Fibroblast of upper back skin (primary cell): ENCODE data around the gene CWC27.
A peak's percentile ranks its signal among the peaks of the same experiment; 100 is the strongest.
"Not testable (repeated sequence)": the region's sequence is repeated elsewhere in the genome, so short reads cannot be mapped to it uniquely, and the experiment has no call there.

ENCODE experiments used
- DNase-seq: peaks from one replicate; pipeline ENCODE4 v3.0.0-alpha.2; 2013

Gene CWC27

DNA sequence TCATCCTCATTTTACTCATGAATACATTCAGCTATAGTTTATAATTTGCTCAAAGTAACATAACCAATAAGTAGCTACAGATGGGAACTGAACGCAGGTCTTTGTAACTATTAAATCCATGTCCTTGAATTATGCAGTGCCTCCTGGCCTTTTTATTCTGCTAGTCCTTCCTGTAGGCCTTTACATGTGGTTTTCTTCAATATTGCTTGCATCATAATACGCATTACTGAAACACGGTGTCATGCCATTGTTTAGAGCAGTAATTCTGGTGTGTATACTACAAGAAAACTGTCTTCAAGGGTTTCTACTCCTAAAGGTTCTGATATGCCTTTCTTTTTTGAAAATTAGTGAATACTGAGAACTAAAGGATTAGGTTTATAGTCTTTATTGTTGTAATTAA lies 20.7 kb downstream of the CWC27 start:
- peak; percentile 70 for DNase-seq

DNA sequence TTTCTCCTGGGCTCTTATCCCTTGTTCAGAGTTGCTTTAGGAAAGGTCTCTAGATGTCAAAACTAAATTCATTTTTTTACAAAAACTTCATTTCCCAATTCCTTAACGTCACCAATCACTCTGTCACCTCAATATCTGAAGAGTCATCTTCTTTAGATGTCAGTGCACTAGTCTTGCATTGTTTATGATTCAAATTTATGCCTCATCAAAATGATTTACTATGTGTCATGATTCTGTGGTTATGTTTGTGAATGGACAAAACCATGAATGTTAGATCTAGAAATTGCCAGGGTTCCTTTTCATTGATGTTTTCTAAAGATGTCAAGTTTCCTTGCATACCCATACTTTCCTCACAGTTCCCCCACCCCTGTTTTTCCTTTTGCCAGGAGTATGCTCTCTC lies 21.5 kb downstream of the CWC27 start:
- peak; percentile 28 for DNase-seq

DNA sequence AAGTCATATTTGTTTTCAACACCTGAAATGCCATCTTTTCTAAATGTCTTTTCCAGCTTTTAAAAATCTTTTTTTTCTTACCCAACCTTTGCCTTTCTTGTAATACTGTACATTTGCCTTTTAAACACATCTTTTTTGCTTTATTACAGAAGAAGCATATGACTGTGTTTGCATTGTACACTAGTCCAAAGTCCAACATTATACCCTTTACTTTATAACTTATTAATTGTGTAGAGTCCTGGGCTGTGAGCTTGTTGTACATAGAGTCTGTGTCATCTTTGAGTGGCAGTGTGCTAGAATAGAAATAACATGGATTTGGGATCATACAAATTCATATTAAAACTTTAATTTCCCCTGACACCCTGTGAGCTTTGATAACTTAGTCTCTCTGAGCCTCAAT lies 23.7 kb downstream of the CWC27 start:
- no peak for DNase-seq

DNA sequence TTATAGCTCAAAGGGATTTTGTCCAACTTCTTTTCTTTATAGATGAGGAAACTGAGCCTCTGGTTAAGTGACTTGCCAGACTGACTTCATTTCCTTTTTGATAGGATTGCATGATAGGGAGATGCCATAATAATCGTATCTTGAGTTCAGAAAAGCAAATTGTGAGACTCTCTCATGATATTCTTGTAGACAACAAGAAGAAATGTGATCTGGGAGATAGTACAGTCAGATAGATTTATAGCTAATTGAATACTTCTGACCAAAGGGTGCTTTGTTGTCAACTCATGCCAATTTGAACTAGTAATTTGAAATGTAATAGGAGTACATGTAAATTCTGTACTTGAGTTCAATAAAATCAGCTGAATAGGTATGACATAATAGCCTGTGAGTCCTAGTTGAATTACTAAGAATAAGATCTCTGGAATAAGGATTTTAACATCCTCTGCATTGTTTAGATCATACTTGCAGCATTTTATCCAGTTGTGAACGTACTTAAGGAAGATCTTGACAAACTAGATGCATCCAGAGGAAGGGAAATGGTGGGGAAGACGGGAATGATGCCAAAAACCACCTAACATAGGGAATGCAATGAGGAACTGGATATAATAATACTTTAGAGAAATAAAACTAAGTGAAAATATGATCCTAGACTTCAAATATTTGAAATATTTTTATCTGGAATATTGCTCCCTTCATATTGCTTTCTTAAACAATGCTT lies 25.5 kb downstream of the CWC27 start:
- DNase-seq: peak; percentile 17

DNA sequence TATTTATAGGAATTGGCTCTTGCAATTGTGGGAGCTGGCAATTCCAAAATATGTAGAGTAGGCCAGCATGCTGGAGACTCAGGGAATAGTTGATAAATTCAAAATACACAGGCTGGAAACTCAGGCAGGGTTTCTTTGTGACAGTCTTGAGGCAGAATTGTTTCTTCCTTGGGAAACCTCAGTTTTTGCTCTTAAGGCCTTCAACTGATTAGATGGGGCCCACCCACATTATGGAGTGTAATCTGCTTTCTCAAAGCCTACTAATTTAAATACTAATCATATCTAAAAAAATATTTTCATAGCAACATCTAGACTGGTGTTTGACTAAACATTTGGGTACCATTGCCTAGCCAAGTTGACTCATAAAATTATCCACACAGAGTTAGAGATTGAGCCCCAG lies 27.6 kb downstream of the CWC27 start:
- no peak for DNase-seq

DNA sequence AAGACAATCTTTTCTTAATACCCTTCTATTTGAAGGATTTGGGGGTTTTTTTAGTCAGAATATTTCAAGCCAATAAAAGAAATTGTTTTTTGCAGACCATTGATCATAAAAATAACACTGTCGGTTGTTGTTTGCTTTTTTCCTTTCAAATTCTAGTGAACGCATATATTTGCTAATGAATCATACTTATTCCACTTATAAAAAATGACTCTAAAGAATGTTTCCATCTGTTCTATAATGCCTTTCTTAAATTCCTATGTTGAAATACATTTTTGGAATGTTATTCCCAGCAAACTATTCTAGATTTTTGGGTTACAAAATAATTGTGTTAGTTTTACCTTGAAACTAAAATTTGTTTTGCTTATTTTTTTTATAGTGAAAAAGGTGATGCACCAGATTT lies 32.2 kb downstream of the CWC27 start:
- peak; percentile 28 for DNase-seq

DNA sequence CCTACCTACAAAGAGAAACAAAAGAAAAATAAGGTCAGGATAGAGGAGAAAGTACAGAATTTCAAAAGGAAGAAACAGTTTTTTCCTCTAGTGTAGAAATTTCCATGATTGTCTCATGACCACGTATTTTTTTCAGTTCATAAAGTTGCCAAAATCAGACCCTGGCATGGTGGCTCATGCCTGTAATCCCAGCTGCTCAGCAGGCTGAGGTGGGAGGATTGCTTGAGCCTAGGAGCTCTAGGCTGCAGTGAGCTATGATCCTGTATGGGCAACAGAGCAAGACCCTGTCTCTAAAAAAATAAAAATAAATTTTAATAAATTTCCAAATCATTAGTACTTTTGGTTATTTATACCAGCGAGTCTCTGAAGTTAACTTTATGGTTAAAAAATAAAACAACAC lies 37.8 kb downstream of the CWC27 start:
- DNase-seq: no peak

DNA sequence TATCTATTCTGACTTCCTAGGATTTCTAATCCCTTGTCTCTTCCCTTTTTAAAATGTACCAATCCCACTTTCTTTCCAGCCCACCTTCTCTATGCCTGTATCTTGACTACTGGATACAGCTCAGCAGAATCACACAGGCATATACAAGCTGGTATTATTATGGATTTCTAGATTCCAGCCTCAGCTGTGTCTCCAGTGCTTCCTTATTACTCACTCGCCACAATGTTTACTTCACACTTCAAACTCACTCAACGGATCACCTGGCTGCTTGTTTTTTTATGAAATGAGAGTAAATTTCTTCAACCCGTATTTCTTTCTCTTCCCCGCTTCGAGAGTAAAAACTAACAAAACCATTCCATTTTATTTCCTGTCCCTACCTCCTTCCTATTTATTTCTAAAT lies 38.8 kb downstream of the CWC27 start:
- no peak for DNase-seq

DNA sequence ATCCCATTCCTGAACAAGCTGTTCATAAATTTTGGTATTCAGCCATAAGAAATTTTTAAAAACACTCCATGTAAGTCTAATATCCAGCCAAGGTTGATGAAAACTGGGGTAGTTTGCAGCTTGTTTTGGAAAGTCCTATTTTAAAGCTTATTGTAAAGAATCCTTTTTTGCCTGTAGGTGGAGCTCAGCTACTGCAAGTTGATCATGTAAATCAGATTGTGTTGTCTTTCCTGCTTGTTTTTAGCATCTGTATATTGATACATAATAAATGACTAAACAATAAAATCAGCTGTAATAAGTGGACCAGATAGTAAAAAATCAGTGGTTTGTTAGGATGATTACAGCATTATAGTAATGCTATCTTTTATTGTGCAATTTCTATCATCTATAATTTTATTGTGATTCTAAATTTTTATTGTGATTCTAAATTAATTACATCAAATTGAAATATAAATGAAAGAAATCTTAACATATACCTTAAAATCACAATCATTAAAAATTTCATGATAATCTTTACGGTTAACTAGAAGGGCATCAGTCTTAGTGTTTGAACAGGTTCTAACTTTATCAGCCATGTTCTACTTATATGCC lies 42.4 kb downstream of the CWC27 start:
- DNase-seq: peak; percentile 68

DNA sequence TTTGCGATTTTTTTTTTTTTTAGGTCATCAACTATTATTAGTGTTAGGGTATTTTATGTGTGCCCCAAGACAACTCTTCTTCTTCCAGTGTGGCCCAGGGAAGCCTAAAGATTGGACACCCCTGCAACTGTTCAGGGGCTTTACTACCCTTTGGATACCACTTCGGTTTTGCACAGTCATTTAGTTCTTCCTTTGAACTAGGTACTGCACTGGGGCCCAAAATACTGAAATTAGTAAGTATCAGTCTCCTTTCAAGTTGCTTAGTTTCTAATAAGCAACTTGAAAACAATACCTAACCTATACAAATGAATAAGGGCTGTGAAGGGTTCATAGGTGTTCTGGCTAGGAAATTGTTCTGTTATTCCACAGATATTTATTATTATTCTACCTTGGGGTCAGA lies 45.3 kb downstream of the CWC27 start:
- no peak for DNase-seq

DNA sequence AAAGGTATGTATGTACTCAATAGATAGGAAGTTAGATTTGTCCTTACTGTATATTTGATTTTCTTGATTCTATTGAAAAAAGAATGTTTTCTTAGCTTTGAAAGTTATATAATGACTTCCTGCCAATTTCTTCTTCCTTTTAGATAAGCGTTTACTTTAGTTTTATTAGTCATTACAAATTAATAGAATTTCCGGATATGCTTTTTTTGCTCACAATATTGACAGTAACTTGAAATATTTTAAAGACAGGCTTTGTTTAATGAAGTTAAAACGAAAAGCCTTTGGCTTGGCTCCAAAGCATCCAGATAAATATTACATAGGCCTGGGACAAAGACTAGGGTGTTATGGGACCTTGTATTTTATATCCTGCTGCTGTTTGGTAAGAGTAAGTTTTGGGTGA lies 49.5 kb downstream of the CWC27 start:
- DNase-seq: no peak

DNA sequence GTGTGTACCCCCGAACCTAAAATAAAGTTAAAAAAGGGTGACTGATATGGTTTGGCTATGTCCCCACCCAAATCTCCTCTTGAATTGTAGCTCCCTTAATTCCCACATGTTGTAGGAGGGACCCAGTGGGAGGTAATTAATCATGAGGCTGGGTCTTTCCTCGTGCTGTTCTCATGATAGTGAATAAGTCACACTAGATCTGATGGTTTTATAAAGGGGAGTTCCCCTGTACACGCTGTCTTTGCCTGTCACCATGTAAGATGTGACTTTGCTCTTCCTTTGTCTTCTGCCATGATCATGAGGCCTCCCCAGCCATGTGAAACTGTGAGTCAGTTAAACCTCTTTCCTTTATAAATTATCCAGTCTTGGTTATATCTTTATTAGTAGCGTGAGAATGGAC lies 50.6 kb downstream of the CWC27 start:
- not testable (repeated sequence) for DNase-seq

DNA sequence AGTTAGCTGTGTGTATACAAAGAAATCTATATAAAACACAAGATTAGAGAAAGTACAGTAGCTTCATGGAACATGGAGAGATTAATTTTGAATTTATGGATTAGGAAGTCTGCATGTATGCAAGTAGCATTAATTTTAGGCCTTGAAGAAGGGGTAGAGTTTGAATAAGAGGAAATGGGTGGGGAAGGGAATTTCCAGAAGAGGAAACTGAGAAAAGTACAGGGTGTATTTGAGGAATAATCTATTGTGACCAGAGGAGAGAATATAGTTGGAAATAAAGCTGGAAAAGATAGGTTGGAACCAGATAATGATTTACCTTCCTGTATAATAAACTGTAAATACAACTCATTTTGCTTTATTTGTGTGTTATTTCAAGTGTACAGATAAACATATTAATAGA lies 53.6 kb downstream of the CWC27 start:
- DNase-seq: no peak

DNA sequence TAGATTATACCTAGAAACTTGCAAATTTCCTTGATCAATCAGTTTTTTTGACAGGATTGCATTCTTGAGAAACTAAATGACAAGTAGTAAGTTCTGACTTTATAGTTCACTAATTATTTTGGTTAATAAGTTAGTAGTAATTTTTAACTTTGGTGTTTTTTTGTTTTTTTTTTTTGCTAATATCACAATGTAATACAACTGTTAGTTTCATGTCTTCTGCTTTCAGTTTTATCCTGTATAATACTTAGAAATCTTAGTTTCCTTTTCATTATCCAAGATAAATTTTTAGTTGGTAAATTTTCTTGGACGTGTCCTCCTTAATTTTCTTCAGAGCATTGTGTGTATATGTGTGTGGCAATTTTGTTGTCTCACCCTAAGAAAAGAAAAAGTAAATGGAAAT lies 57.8 kb downstream of the CWC27 start:
- no peak for DNase-seq

DNA sequence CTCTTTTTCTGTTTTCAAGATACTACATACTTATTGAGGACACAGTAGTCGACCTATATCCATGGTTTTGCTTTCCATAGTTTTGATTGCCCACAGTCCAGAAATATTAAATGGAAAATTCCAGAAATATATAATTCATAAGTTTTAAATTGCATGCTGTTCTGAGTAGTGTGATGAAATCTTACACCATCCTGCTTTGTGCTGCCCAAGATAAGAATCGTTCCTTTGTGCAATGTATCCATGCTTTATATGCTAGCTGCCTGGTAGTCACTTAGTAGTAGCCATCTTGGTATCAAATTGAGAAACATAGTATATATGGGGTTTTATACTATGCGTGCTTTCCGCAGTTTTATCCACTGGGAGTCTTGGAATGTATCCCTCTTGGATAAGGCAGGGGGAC lies 59.0 kb downstream of the CWC27 start:
- DNase-seq: peak; percentile 18

DNA sequence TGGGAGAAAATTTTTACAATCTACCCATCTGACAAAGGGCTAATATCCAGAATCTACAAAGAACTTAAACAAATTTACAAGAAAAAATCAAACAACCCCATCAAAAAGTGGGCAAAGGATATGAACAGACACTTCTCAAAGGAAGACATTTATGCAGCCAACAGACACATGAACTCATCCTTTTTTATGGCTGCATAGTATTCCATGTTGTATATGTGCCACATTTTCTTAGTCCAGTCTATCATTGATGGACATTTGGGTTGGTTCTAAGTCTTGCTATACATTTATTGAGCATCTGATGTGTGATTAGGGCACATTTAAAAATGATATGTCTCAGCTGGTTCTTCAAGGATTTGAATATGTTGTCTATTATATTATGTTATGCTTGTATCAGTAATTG lies 61.9 kb downstream of the CWC27 start:
- DNase-seq: not testable (repeated sequence)

DNA sequence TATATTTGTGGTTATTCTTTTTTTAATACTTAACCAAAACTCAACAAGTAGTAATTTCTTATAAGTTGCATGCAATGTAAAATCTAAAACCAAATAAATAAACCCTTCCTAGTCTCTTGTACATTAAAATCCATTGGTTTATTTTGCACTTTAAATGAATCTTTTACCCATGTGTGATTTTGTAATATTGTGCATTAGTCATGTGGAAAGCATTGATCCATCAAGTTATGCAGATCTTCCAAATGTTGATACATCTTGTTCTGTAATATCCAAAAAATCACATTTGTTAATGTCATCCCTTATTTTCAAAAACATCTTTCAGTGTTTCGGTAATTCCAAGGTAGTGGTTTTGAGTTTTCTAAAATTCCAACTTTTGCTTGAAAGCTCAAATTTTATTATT lies 63.3 kb downstream of the CWC27 start:
- no peak for DNase-seq

DNA sequence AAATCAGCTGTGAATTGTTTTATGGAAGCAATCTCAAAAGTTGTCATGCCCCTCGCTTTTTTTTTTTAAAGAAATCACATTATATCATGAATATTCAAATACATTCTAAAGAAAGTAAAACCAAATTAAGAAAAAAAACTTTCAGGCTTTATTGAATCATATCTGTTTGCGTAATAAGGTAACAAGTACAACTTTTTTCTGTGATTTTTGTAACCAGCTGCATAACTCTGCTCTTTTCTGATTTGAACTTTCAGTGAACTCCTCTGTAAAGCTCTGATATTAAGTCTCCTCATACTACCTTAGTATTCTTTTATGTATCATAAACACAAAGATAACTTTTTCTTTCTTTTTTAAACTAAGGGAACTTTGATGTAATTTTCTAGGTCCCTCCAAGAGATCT lies 65.3 kb downstream of the CWC27 start:
- no peak for DNase-seq

DNA sequence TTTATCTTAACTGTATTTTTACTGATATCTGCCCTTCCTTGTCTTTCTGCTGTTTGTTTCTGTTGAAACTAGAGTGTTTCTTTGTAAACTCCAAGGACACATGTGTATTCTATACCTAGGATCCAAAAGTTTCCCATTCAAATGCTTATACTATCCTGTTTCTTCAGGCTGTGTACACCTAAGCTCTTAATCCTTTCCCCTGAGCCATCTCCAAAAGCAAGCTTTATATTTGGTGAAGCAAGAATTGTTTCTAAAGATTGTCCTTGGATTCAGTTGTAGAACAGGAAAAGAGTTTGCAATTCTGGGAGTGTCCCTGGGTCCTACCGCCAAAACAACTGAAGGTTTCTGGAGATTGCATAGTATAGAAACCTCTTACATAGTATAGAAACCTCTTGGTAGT lies 65.9 kb downstream of the CWC27 start:
- DNase-seq: no peak

DNA sequence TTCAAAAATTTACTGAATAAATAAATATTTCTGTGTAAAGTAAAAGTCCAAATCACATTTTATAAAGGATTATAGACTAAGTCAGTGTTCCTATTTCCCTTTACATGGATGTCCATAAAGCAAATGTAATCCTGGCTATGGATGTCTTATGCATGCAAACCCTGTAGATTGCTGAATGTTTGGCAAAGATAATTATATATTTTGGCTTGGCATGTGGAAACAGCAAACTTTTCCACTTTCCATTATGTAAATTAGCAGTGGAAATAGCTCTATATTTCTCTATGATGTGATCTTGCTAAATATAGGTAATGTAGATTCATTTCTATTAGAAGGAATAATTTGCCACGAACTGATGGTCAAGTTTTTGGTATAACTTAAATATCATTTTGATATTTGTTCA lies 66.5 kb downstream of the CWC27 start:
- no peak for DNase-seq

DNA sequence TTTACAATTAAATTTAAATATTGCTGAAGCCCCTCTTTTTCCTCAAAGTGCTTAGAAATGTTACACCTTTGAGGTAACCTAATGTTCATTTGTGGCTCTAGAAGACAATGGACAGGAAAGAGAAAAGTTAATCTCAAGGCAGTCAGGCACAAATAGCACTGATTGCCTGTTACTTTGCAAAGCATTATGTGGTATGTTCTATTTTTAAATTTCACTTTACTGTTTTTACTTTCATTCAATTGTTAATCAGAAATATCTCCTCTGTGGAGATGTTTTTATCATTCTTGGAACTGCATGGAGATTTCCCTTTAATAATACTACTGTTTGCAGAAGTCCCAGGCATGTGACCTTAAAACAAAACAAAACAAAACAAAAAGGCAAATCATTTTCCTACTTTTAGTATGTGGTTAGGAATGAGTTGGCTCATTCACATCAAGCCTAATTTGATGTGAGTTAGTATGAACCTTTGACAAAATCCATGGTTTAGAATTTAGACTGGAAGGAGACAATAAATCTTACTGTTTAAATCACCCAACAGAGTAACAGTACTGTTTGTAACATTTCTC lies 67.5 kb downstream of the CWC27 start:
- no peak for DNase-seq

DNA sequence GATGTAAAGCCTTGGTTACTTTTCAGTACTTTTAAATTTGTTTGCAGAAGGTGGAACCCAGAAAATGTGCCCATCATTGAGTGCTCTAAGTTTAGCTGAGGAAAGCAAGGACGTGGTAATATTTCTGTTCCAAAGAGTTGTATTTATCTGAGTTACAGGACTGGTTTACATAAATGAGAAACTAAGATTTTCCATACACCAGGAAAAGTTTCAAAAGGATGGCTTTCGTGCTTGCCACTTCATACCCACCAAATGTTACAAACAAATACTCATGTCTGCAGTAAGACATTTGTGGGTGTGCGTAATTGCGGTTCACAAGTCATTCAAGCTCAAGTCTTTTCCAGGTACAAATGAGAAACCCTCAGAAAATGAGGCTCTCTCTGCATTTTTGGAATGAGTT lies 68.1 kb downstream of the CWC27 start:
- DNase-seq: no peak

DNA sequence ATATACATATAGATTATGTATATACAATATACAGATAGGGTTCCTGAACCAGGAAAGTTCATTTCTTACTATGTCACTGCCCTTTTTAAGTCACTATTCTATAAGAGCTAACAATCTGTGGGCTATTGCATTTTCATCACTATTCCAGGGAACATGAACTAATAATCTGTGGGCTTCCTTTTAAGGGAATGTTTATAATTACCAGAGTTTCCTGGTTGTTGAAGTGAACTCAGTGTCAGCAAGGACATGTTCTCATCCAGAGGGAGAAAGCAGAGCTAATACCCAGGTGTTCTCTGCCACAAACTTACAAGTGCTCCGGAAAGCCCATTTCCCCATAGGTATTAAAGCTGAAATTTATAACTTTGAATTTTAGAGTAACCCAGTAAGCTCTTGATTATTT lies 69.6 kb downstream of the CWC27 start:
- DNase-seq: peak; percentile 23

DNA sequence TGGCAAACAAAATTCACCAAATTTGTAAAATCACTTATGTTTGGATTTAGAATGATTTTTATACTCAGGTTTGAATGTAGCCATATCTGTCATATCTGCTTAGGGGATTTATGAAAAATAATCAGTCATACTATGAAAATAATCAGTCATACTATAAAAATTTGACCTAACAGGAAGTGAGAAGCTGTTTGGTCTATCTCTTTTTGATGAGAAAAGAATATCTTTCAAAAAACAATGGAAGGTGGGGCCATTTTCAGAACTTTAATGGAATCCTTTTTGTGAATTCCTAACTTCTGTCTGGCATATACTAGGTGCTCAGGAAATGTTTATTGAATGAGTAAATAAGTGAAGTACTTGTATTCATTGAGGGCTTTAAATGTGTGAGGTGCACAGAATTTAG lies 70.1 kb downstream of the CWC27 start:
- no peak for DNase-seq

DNA sequence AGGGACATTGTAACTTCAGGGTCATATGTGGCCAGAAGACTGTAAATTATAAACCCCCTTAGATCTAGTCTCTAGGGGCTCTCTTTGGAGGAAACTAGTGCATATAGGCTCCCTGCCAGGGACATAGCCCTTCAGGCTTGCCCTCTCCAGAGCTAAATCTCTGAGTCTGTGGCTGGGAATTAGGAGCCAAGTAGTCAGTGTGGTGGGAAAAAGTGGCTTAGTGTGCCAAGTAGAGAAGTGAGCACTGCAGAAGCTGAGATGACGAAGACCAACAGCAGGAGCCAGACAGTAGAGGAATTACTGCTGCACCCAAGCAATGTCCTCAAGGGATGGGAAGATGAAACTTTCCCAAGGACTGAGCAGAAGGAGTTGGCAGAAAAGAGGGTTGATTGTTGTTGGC lies 71.2 kb downstream of the CWC27 start:
- peak; percentile 16 for DNase-seq
